HepG2 (cell line): ENCODE data around the gene CFAP221. TPM values are rescaled to one million over a fixed set of nuclear protein-coding genes. Genes with fewer than 3 reads are reported as not detected.

Experiments used
- AGO2 ChIP-seq: fragments of 200-400 bp; formaldehyde crosslinking; optimal IDR thresholded peaks from 2 replicates; pipeline ENCODE3; 2017; ENCODE audit warnings: mild to moderate bottlenecking, low read depth, low read length, moderate library complexity
- ARID2 ChIP-seq: sonication (generic); formaldehyde crosslinking; IDR thresholded peaks from 2 replicates; pipeline ENCODE4 v1.8.1; 2022; ENCODE audit warnings: mild to moderate bottlenecking, missing genetic modification reagents, borderline replicate concordance
- DMAP1 ChIP-seq: IDR thresholded peaks from 2 replicates; pipeline ENCODE4 v1.6.1; 2016
- KLF15 ChIP-seq: sonication (generic); formaldehyde crosslinking; IDR thresholded peaks from 2 replicates; pipeline ENCODE4 v1.8.1; 2023; ENCODE audit warnings: borderline replicate concordance, mild to moderate bottlenecking, inconsistent platforms, missing genetic modification reagents, mixed read lengths
- KLF6 ChIP-seq: IDR thresholded peaks from 2 replicates; pipeline ENCODE4 v1.8.0; 2016; ENCODE audit warnings: missing biosample characterization, missing genetic modification reagents
- MEF2D ChIP-seq: sonication (generic); formaldehyde crosslinking; IDR thresholded peaks from 2 replicates; pipeline ENCODE4 v1.5.1; 2020; ENCODE audit warnings: mild to moderate bottlenecking, missing genetic modification reagents
- POLR2A ChIP-seq, 2 experiments: IDR thresholded peaks; 2 replicates each; pipeline ENCODE4 v1.6.1; 2011; ENCODE audit warnings: low read depth in 2 of 2, low read length in 2 of 2, mild to moderate bottlenecking in 1 of 2, moderate library complexity in 1 of 2; ENCODE audit not compliant: insufficient read depth in 1 of 2
- RBFOX2 ChIP-seq: fragments of 200-400 bp; formaldehyde crosslinking; IDR thresholded peaks from 2 replicates; pipeline ENCODE4 v1.6.1; 2017; ENCODE audit warnings: low read depth, mild to moderate bottlenecking, low read length
- SCMH1 ChIP-seq: sonication (generic); formaldehyde crosslinking; IDR thresholded peaks from 2 replicates; pipeline ENCODE4 v1.9.0; 2021; ENCODE audit warnings: missing genetic modification reagents, mild to moderate bottlenecking, borderline replicate concordance
- SOX6 ChIP-seq, 2 experiments: fragments of 450-650 bp in 1 of 2; sonication (generic) in 1 of 2; formaldehyde crosslinking in 1 of 2; IDR thresholded peaks; 2 replicates each; pipeline versions ENCODE4 v1.4.0 to v1.6.1; 2017 to 2020; ENCODE audit warnings: antibody characterized with exemption in 1 of 2, mild to moderate bottlenecking in 1 of 2, missing genetic modification reagents in 1 of 2
- SRF ChIP-seq: IDR thresholded peaks from 2 replicates; pipeline ENCODE4 v1.6.1; 2011; ENCODE audit warnings: mild to moderate bottlenecking, low read depth, low read length, moderate library complexity
- ZBTB1 ChIP-seq: sonication (generic); formaldehyde crosslinking; IDR thresholded peaks from 2 replicates; pipeline ENCODE4 v1.4.0; 2020; ENCODE audit warnings: missing genetic modification reagents, borderline replicate concordance
- ZNF124 ChIP-seq: sonication (generic); formaldehyde crosslinking; IDR thresholded peaks from 2 replicates; pipeline ENCODE4 v1.4.0; 2020; ENCODE audit warnings: missing genetic modification reagents
- ZNF138 ChIP-seq: sonication (generic); formaldehyde crosslinking; IDR thresholded peaks from 2 replicates; pipeline ENCODE4 v1.5.0; 2020; ENCODE audit warnings: mild to moderate bottlenecking, low read depth, missing genetic modification reagents
- ZNF350 ChIP-seq: sonication (generic); formaldehyde crosslinking; IDR thresholded peaks from 2 replicates; pipeline ENCODE4 v1.4.0; 2020; ENCODE audit warnings: mild to moderate bottlenecking, low read depth, missing genetic modification reagents, borderline replicate concordance
- ZNF557 ChIP-seq: sonication (generic); formaldehyde crosslinking; IDR thresholded peaks from 2 replicates; pipeline ENCODE4 v1.4.0; 2020; ENCODE audit warnings: missing genetic modification reagents
- polyA plus RNA-seq, 8 experiments: library from polyadenylated mRNA; depleted of rRNA in 3 of 8; stranded (reverse) in 7 of 8; unstranded in 1 of 8; fragments of >200 nt; fragmentation: Illumina TruSeq in 4 of 8; extraction: Trizol in 4 of 8; gene quantifications; 2 replicates each; pipeline versions ENCODE4 v1.2.1 to v1.2.3, GENCODE V29; 2011 to 2016; ENCODE audit warnings: low read depth in 4 of 8, missing spikeins in 1 of 8, mixed read lengths in 1 of 8; ENCODE audit not compliant: insufficient read depth in 1 of 8
- total RNA-seq, 5 experiments: library from RNA; depleted of rRNA; stranded (reverse); fragments of >200 nt; fragmentation: Illumina TruSeq; extraction: Trizol; gene quantifications; 2 replicates each; pipeline ENCODE4 v1.2.3, GENCODE V29; 2016; ENCODE audit warnings: low read depth in 1 of 5
- TF ChIP-seq, protein P1 (sequence below): sonication (generic); formaldehyde crosslinking; IDR thresholded peaks from 2 replicates; pipeline ENCODE4 v1.5.1; 2020; ENCODE audit warnings: missing genetic modification reagents, mild to moderate bottlenecking, borderline replicate concordance
- TF ChIP-seq, protein P2 (sequence below): sonication (generic); formaldehyde crosslinking; conservative IDR thresholded peaks from 2 replicates; pipeline ENCODE4 v1.4.0; 2020; ENCODE audit warnings: mild to moderate bottlenecking, missing genetic modification reagents, moderate library complexity
- TF ChIP-seq, protein P3 (sequence below): sonication (generic); formaldehyde crosslinking; IDR thresholded peaks from 2 replicates; pipeline ENCODE4 v1.5.1; 2020; ENCODE audit warnings: mild to moderate bottlenecking, moderate library complexity, missing genetic modification reagents
- TF ChIP-seq, protein P4 (sequence below): sonication (generic); formaldehyde crosslinking; IDR thresholded peaks from 2 replicates; pipeline ENCODE4 v1.8.0; 2023; ENCODE audit warnings: mild to moderate bottlenecking, missing genetic modification reagents

The CFAP221 gene
- total and polyA plus RNA-seq, 2 of the 13 experiments (the other 11 are each of a cell fraction or from before 2014, with no cell fraction given) = not detected

DNA sequence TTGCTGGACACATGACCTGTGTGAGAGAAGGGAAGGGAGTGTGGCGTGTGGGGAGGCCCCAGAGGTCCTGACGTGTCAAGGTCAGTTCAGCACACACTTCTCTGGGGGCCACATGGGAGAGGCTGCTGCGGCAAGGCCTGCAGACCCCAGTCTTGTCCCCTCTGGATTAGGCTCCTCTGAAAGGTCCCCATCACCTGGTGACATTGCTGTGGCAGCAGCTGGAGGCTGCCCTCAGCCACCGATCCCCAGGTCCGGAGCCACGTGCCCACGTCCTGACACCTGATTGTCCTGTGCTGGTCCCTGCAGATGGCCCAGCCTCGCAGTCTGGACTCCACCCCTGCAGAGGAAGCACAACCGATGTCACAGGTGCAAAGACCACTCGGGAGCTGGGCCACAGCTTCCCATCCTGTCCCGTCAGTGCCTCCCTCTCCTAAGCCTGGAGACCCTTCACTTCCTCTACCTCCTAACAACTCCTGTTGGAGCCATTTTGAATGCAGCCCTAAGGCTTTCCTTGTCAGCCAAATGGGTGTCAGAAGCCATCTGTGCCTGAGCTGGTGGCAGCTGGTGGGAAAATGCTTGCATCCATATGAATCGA is 147.5 kb downstream of the CFAP221 start (continued):
- TF ChIP-seq MEF2D (CRISPR knock-in tag) (no peak), ZNF138 (CRISPR knock-in tag) (no peak), KLF6 (CRISPR knock-in tag) (no peak), ARID2 (0 out of 2 replicates have a peak, but pooled peaks have one; percentile 28), SCMH1 (no peak), ZNF557 (no peak), AGO2 (peak; percentile 68), RBFOX2 (no peak), ZNF124 (CRISPR knock-in tag) (no peak), DMAP1 (no peak), SOX6 (IDR thresholded peaks at IDR 0.05) (no peak), SOX6 (CRISPR knock-in tag; IDR thresholded peaks at IDR 0.05) (peak; percentile 61; the same call in 1 of the 2 replicates), ZBTB1 (peak; percentile 38; the same call in 1 of the 2 replicates), POLR2A (IDR thresholded peaks at IDR 0.05; ENCODE audit: insufficient read depth in 1 of 2, low read depth in 2 of 2, low read length in 2 of 2) (peak in 1 of 2 experiments; percentile 44; a peak in 2 of 4 replicates), ZNF350 (CRISPR knock-in tag) (peak; percentile 45; the same call in 1 of the 2 replicates), KLF15 (CRISPR knock-in tag) (no peak), SRF (no peak)
- TF ChIP-seq, protein P1, sequence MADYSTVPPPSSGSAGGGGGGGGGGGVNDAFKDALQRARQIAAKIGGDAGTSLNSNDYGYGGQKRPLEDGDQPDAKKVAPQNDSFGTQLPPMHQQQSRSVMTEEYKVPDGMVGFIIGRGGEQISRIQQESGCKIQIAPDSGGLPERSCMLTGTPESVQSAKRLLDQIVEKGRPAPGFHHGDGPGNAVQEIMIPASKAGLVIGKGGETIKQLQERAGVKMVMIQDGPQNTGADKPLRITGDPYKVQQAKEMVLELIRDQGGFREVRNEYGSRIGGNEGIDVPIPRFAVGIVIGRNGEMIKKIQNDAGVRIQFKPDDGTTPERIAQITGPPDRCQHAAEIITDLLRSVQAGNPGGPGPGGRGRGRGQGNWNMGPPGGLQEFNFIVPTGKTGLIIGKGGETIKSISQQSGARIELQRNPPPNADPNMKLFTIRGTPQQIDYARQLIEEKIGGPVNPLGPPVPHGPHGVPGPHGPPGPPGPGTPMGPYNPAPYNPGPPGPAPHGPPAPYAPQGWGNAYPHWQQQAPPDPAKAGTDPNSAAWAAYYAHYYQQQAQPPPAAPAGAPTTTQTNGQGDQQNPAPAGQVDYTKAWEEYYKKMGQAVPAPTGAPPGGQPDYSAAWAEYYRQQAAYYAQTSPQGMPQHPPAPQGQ (CRISPR knock-in tag) = 0 out of 2 replicates have a peak, but pooled peaks have one; percentile 14
- TF ChIP-seq, protein P2, sequence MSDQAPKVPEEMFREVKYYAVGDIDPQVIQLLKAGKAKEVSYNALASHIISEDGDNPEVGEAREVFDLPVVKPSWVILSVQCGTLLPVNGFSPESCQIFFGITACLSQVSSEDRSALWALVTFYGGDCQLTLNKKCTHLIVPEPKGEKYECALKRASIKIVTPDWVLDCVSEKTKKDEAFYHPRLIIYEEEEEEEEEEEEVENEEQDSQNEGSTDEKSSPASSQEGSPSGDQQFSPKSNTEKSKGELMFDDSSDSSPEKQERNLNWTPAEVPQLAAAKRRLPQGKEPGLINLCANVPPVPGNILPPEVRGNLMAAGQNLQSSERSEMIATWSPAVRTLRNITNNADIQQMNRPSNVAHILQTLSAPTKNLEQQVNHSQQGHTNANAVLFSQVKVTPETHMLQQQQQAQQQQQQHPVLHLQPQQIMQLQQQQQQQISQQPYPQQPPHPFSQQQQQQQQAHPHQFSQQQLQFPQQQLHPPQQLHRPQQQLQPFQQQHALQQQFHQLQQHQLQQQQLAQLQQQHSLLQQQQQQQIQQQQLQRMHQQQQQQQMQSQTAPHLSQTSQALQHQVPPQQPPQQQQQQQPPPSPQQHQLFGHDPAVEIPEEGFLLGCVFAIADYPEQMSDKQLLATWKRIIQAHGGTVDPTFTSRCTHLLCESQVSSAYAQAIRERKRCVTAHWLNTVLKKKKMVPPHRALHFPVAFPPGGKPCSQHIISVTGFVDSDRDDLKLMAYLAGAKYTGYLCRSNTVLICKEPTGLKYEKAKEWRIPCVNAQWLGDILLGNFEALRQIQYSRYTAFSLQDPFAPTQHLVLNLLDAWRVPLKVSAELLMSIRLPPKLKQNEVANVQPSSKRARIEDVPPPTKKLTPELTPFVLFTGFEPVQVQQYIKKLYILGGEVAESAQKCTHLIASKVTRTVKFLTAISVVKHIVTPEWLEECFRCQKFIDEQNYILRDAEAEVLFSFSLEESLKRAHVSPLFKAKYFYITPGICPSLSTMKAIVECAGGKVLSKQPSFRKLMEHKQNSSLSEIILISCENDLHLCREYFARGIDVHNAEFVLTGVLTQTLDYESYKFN (CRISPR knock-in tag) = peak; percentile 40; the same call in 1 of the 2 replicates
- TF ChIP-seq, protein P3, sequence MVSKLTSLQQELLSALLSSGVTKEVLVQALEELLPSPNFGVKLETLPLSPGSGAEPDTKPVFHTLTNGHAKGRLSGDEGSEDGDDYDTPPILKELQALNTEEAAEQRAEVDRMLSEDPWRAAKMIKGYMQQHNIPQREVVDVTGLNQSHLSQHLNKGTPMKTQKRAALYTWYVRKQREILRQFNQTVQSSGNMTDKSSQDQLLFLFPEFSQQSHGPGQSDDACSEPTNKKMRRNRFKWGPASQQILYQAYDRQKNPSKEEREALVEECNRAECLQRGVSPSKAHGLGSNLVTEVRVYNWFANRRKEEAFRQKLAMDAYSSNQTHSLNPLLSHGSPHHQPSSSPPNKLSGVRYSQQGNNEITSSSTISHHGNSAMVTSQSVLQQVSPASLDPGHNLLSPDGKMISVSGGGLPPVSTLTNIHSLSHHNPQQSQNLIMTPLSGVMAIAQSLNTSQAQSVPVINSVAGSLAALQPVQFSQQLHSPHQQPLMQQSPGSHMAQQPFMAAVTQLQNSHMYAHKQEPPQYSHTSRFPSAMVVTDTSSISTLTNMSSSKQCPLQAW (CRISPR knock-in tag) = no peak
- TF ChIP-seq, protein P4, sequence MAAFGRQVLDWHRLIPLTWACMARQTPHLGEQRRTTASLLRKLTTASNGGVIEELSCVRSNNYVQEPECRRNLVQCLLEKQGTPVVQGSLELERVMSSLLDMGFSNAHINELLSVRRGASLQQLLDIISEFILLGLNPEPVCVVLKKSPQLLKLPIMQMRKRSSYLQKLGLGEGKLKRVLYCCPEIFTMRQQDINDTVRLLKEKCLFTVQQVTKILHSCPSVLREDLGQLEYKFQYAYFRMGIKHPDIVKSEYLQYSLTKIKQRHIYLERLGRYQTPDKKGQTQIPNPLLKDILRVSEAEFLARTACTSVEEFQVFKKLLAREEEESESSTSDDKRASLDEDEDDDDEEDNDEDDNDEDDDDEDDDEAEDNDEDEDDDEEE = no peak
